ENCODE data around the gene GOLGA2. TPM values are rescaled to one million over a fixed set of nuclear protein-coding genes. Genes with fewer than 3 reads are reported as not detected.

Gene GOLGA2
- total and polyA plus RNA-seq, 2 of the 13 experiments (the other 11 are each of a cell fraction or from before 2014, with no cell fraction given): 45.3 to 45.8 TPM

DNA sequence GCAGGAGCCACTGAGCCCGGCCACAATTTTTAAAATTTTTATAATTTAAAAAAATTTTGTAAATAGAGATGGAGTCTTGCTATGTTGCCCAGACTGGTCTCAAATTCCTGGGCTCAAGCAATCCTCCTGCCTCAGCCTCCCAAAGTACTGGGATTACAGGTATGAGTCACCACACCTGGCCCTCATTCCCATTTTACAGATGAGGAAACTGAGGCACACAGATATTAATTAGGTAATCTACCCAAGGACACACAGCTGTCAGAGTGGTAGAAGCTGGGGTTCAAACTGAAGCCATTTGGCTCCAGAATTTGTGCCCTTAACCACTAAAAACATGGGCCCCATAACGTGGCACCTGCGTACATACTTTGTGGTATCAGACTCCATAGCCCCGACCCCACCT lies 38.9 kb upstream of the GOLGA2 start:
- Histone ChIP-seq H3K36me3 (replicated peaks in 1 of 2; ENCODE audit: control insufficient read depth in 1 of 2, insufficient read depth in 2 of 2, low read length in 2 of 2) (peaks cover 19 to 57% of the 10 kb centered on the region in 2 experiments), H4K20me1 (ENCODE audit: insufficient read depth, low read length) (no peaks in the 10 kb centered on the region), H3K4me1 (ENCODE audit: insufficient read depth, low read length) (no peaks in the 10 kb centered on the region), H2AFZ (ENCODE audit: low read length) (no peak overlapping the region), H3K4me2 (ENCODE audit: low read depth, low read length) (no peak overlapping the region), H3K27me3 (ENCODE audit: control insufficient read depth in 1 of 2, insufficient read depth in 2 of 2, low read length in 2 of 2) (no peaks in the 10 kb centered on the region), H3K4me3 (replicated peaks in 1 of 3; ENCODE audit: insufficient read depth in 1 of 3, low read depth in 2 of 3, low read length in 3 of 3) (no peak overlapping the region), H3K79me2 (ENCODE audit: insufficient read depth, low read length) (no peaks in the 10 kb centered on the region), H3K27ac (ENCODE audit: extremely low read length, insufficient read depth, low read length) (no peak overlapping the region), H3K9ac (ENCODE audit: insufficient read depth, low read depth, low read length) (no peak overlapping the region), H3K9me3 (ENCODE audit: low read length) (no peaks in the 10 kb centered on the region)
- no peak for FAIRE-seq
- TF ChIP-seq, protein P1, sequence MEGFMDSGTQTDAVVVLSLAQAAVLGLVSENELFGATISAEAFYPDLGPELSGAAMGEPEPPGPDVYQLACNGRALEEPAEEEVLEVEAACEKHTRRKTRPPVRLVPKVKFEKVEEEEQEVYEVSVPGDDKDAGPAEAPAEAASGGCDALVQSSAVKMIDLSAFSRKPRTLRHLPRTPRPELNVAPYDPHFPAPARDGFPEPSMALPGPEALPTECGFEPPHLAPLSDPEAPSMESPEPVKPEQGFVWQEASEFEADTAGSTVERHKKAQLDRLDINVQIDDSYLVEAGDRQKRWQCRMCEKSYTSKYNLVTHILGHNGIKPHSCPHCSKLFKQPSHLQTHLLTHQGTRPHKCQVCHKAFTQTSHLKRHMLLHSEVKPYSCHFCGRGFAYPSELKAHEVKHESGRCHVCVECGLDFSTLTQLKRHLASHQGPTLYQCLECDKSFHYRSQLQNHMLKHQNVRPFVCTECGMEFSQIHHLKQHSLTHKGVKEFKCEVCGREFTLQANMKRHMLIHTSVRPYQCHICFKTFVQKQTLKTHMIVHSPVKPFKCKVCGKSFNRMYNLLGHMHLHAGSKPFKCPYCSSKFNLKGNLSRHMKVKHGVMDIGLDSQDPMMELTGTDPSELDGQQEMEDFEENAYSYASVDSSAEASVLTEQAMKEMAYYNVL (CRISPR knock-in tag; IDR thresholded peaks at IDR 0.05; ENCODE audit: borderline replicate concordance): no peak
- TF ChIP-seq ZNF629 (CRISPR knock-in tag; conservative IDR thresholded peaks at IDR 0.05): peak; percentile 66
- 89% methylated on average over 3 of the region's 4 CpGs for WGBS (ENCODE audit: low lambda C conversion rate)
- no peak for ATAC-seq
- intact Hi-C loops (cut with micrococcal nuclease; ENCODE audit: unreplicated experiment) (no loop called here), in situ Hi-C loops (cut with HindIII; ENCODE audit: extremely low pct_ligation_motif_present, low pct_unique_long_range_greater_than_20kb) (no loop called here)
- POLR2A ChIA-PET: no interaction called here
- no peak for DNase-seq (ENCODE audit: low spot score)
- BruUV-seq (replicated peaks): no TSS peak
- CTCF ChIA-PET (ENCODE audit: low intra/inter-chr PET ratio, low total read pairs): no interaction called here

DNA sequence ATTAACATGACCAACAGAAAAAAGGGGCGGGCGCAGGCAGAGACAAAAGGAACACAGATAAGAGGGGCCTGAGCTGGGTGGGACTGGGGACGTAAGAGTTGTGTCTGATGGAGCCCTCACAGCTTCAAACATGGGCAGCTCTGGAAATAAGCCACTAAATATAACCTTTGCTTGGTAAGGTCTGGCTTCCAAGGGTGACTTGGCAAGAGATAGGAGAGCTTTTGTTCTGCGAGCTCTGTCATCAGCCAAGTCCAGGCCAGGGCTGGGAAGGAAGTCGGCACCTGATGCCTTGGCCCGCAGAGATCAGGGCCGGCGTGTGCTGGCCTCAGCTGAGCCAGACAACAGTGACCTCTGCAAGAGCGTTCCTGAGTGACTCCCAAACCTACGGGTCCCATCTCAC lies 34.7 kb upstream of the GOLGA2 start:
- ATAC-seq (no peak), FAIRE-seq (no peak), DNase-seq (ENCODE audit: low spot score) (no peak)
- in situ Hi-C loops (cut with HindIII; ENCODE audit: extremely low pct_ligation_motif_present, low pct_unique_long_range_greater_than_20kb): no loop called here
- CTCF ChIA-PET (ENCODE audit: low intra/inter-chr PET ratio, low total read pairs): no interaction called here
- H4K20me1 ChIP-seq (ENCODE audit: insufficient read depth, low read length): no peaks in the 10 kb centered on the region
- POLR2A ChIA-PET: interaction anchor here (0.6 to 3.0 kb wide), 3 partner anchors 10 to 64 kb away, joined by 3 to 15 read pairs (median 3); no protein-coding TSS in a partner anchor
- H2AFZ ChIP-seq (ENCODE audit: low read length): no peak overlapping the region
- H3K79me2 ChIP-seq (ENCODE audit: insufficient read depth, low read length): no peaks in the 10 kb centered on the region
- no peaks in the 10 kb centered on the region for H3K27me3 ChIP-seq (ENCODE audit: control insufficient read depth in 1 of 2, insufficient read depth in 2 of 2, low read length in 2 of 2)
- H3K4me2 ChIP-seq (ENCODE audit: low read depth, low read length): no peak overlapping the region
- H3K4me3 ChIP-seq (replicated peaks in 1 of 3; ENCODE audit: insufficient read depth in 1 of 3, low read depth in 2 of 3, low read length in 3 of 3): no peak overlapping the region
- intact Hi-C loops (cut with micrococcal nuclease; ENCODE audit: unreplicated experiment): no loop called here
- TF ChIP-seq NFE2L2 (IDR thresholded peaks at IDR 0.05; ENCODE audit: low read length) (no peak), ZNF674 (CRISPR knock-in tag; IDR thresholded peaks at IDR 0.05; ENCODE audit: low read depth) (no peak), ZNF569 (CRISPR knock-in tag; IDR thresholded peaks at IDR 0.05; ENCODE audit: borderline replicate concordance) (no peak), CHD2 (IDR thresholded peaks at IDR 0.05; ENCODE audit: low read depth, low read length) (no peak), ZNF564 (CRISPR knock-in tag; IDR thresholded peaks at IDR 0.05) (no peak), ZFP41 (CRISPR knock-in tag; IDR thresholded peaks at IDR 0.05; ENCODE audit: borderline replicate concordance) (no peak), ZNF33A (CRISPR knock-in tag; IDR thresholded peaks at IDR 0.05; ENCODE audit: borderline replicate concordance) (no peak), STAG1 (CRISPR knock-in tag; IDR thresholded peaks at IDR 0.05) (no peak), ZNF207 (IDR thresholded peaks at IDR 0.05; ENCODE audit: borderline replicate concordance) (no peak)
- TF ChIP-seq, protein P2, sequence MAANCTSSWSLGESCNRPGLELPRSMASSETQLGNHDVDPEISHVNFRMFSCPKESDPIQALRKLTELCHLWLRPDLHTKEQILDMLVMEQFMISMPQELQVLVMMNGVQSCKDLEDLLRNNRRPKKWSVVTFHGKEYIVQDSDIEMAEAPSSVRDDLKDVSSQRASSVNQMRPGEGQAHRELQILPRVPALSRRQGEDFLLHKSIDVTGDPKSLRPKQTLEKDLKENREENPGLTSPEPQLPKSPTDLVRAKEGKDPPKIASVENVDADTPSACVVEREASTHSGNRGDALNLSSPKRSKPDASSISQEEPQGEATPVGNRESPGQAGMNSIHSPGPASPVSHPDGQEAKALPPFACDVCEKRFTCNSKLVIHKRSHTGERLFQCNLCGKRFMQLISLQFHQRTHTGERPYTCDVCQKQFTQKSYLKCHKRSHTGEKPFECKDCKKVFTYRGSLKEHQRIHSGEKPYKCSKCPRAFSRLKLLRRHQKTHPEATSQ (CRISPR knock-in tag; IDR thresholded peaks at IDR 0.05; ENCODE audit: borderline replicate concordance): no peak
- TF ChIP-seq, protein P3, sequence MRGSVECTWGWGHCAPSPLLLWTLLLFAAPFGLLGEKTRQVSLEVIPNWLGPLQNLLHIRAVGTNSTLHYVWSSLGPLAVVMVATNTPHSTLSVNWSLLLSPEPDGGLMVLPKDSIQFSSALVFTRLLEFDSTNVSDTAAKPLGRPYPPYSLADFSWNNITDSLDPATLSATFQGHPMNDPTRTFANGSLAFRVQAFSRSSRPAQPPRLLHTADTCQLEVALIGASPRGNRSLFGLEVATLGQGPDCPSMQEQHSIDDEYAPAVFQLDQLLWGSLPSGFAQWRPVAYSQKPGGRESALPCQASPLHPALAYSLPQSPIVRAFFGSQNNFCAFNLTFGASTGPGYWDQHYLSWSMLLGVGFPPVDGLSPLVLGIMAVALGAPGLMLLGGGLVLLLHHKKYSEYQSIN (CRISPR knock-in tag; IDR thresholded peaks at IDR 0.05; ENCODE audit: borderline replicate concordance): no peak
- WGBS (ENCODE audit: low lambda C conversion rate): over 99% methylated on average over 7 of the region's 10 CpGs
- H3K4me1 ChIP-seq (ENCODE audit: insufficient read depth, low read length): no peaks in the 10 kb centered on the region
- H3K9ac ChIP-seq (ENCODE audit: insufficient read depth, low read depth, low read length): no peak overlapping the region
- BruUV-seq (replicated peaks): no TSS peak
- no peak overlapping the region for H3K27ac ChIP-seq (ENCODE audit: extremely low read length, insufficient read depth, low read length)
- no peaks in the 10 kb centered on the region for H3K9me3 ChIP-seq (ENCODE audit: low read length)
- H3K36me3 ChIP-seq (replicated peaks in 1 of 2; ENCODE audit: control insufficient read depth in 1 of 2, insufficient read depth in 2 of 2, low read length in 2 of 2): peaks cover 16 to 45% of the 10 kb centered on the region in 2 experiments

All from HepG2 (cell line).